ENCODE measurements around the gene C1QTNF7.
A peak's percentile ranks its signal among the peaks of the same experiment; 100 is the strongest.

DNA sequence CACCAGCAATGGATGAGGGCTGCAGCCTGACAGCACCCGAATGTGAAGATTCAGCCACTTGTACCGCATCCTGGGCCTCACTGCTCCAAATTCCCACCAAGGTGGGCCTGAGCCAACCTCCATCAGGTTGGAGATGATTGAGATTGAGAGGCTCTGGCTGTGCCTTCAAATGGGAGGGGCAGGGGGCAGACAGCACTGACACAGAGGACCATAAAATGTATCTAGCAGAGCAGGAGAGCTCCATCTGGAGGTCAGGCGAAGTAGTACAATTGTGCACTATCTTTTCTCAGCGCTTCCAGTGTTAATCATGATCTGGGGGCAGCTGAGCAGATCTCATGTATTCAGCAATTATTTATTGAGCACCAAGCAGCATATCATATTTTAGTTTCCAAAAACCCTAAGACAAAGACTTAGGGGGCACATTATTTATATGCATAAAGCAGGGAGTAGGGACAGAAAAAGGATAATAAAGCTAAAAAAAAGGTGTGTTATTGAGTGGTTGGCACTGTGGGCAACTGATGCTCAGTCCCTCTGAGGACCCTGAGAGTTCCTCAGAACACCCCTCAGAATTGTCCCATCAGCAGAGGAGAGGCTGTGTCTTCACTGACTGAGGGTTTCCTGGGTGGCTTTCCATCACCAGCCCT, 31.6 kb upstream of the C1QTNF7 start:
- TF ChIP-seq CTCF (conservative IDR thresholded peaks at IDR 0.05 in 1 of 2, IDR thresholded peaks at IDR 0.05 in 1 of 2; ENCODE audit: extremely low read depth in 1 of 2, insufficient read depth in 1 of 2, low read depth in 1 of 2, low read length in 2 of 2) (peak; percentile 71 to 80), EZH2 (IDR thresholded peaks at IDR 0.05; ENCODE audit: borderline replicate concordance, low read length) (no peak)

All from mammary epithelial cell (primary cell).